Measurements from ENCODE around the gene RAN.
A peak's percentile ranks its signal among the peaks of the same experiment; 100 is the strongest.

RAN gene

DNA sequence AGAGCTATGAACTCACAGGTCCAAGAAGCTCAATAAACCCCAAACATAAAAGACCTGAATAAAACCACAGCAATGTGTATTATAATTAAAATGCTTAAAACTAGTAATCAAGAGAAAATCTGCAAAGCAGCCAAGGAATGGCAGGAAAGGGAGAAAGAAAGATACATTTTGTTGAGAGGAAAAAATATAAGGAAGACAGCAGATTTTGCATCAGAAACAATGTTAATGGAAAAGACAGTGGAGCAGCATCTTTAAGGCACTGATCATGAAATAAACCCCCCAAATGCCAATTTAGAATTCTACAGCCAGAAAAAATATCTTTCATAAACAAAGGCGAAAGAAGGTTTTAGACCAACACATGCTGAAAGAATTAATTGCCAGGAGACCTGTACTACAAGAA is 39.3 kb downstream of the RAN start:
- TF ChIP-seq CTCF (IDR thresholded peaks at IDR 0.05): no peak
- no peak for DNase-seq (ENCODE audit: low spot score)
- no peak overlapping the region for H3K27ac ChIP-seq
- H3K4me3 ChIP-seq: no peak overlapping the region

GRCh38 chr12:130911933-130912332 is 40.1 kb downstream of the RAN start:
- TF ChIP-seq CTCF (IDR thresholded peaks at IDR 0.05): no peak

DNA sequence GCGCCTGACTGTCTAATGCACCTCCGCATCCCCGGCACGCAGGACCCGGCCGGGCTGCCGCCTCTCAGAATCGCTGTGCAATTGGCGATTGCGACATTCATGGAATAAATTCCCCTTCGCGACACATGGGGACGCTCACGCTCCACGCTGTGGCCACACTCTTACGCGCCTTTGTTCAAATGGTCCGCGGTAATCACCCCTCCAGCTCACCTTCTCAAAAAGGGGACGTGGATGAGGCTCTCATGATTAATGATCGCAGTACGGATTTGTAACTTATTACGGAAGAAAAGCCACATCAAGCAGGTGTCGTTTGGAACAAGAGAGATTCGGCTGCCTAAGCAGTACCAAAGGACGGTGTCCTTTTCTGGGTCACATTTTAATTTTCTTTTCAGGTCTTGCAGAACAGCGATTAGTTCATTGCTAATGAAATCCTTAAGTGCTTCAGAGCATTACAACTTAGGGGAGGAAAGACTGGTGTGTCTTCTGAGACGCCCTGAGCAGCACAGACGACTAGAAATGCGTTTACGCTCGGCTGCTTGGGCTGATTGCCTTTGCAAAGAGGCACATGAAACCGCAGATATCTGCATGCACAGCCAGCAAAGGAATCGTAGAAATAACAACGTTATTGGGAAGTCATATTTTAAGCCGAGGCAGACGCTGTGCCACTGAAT is 44.5 kb downstream of the RAN start:
- peak; percentile 69 for TF ChIP-seq CTCF (IDR thresholded peaks at IDR 0.05)
- no peak for DNase-seq (ENCODE audit: low spot score)
- Histone ChIP-seq H3K4me3 (peak overlapping the region; percentile 8), H3K27ac (no peak overlapping the region)

More at GRCh38 chr12:130911933-130912332, 40.1 kb downstream of the RAN start:
- Histone ChIP-seq H3K27ac (no peak overlapping the region), H3K4me3 (no peak overlapping the region)
- no peak for DNase-seq (ENCODE audit: low spot score)

- no peak for TF ChIP-seq CTCF (IDR thresholded peaks at IDR 0.05)
Measured at GRCh38 chr12:130917607-130918006, 45.7 kb downstream of the RAN start.

GRCh38 chr12:130919086-130919485 is 47.2 kb downstream of the RAN start:
- Histone ChIP-seq H3K27ac (no peak overlapping the region), H3K4me3 (no peak overlapping the region)
- TF ChIP-seq CTCF (IDR thresholded peaks at IDR 0.05): no peak
- no peak for DNase-seq (ENCODE audit: low spot score)

More at GRCh38 chr12:130917607-130918006, 45.7 kb downstream of the RAN start:
- Histone ChIP-seq H3K4me3 (no peak overlapping the region), H3K27ac (no peak overlapping the region)
- DNase-seq (ENCODE audit: low spot score): no peak

DNA sequence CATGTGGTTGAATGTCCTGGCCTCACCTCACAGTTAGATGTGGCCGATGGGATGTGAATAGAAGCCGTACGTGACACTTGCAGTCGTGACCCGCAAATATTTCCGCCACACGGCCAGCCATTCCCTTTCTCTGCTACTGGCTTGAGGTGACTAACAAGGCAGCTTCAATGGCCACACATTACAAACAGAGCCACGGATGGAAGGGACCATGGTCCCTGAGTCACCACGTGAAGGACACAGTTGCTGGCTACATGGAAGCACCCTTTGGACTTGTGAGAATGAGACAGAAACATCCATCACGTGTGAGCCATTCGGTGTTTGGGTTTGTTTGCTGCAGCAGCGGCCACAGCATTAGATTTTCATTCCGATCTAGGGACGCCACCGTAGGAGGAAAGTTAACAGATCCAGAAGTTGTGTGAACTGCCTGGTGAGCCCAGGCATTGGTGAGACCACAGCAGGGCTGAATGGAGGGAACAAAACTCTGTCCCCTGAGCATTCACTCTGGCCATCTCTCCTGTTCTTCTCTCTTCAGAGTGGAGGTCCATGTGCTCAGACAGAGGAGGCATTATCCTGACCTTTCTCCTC is 48.3 kb downstream of the RAN start:
- no peak for TF ChIP-seq CTCF (IDR thresholded peaks at IDR 0.05)
- no peak for DNase-seq (ENCODE audit: low spot score)
- Histone ChIP-seq H3K4me3 (no peak overlapping the region), H3K27ac (peak overlapping the region in 1 of 2 donors; percentile 78)
